WI38 (cell line): ENCODE data around the gene MEGF11.
A peak's percentile ranks its signal among the peaks of the same experiment; 100 is the strongest.

Source experiments
- H3K4me3 ChIP-seq: 2 replicates; pipeline ENCODE4 v1.5.1; 2011; ENCODE audit warnings: low read depth, mild to moderate bottlenecking, control low read depth, low read length
- TF ChIP-seq, protein P1 (sequence below): IDR thresholded peaks from 2 replicates; pipeline ENCODE4 v1.5.1; 2012; ENCODE audit warnings: low read depth, mild to moderate bottlenecking, control low read depth, low read length

The MEGF11 gene

DNA sequence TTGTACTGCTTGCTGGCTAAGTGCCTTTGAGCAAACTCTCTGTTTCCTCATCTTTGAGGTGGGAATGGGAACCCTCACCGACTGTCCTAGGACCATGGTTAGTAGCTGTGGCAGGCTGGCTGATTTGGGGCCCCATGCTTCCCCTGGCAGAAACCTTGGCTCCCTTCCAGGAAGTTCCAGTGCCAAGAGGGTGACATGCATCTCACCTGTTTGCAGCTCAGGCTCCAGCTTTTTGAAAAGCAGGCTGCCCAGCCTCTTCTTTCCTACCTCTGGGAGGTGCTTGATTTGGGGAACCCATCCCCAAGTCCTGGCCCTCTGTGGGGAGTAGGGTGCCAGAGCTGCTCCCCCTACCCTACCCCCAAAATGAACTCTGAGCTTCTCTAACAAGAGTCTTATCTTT lies 333.4 kb downstream of the MEGF11 start:
- TF ChIP-seq, protein P1, sequence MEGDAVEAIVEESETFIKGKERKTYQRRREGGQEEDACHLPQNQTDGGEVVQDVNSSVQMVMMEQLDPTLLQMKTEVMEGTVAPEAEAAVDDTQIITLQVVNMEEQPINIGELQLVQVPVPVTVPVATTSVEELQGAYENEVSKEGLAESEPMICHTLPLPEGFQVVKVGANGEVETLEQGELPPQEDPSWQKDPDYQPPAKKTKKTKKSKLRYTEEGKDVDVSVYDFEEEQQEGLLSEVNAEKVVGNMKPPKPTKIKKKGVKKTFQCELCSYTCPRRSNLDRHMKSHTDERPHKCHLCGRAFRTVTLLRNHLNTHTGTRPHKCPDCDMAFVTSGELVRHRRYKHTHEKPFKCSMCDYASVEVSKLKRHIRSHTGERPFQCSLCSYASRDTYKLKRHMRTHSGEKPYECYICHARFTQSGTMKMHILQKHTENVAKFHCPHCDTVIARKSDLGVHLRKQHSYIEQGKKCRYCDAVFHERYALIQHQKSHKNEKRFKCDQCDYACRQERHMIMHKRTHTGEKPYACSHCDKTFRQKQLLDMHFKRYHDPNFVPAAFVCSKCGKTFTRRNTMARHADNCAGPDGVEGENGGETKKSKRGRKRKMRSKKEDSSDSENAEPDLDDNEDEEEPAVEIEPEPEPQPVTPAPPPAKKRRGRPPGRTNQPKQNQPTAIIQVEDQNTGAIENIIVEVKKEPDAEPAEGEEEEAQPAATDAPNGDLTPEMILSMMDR, result no peak
- H3K4me3 ChIP-seq, result no peak overlapping the region

DNA sequence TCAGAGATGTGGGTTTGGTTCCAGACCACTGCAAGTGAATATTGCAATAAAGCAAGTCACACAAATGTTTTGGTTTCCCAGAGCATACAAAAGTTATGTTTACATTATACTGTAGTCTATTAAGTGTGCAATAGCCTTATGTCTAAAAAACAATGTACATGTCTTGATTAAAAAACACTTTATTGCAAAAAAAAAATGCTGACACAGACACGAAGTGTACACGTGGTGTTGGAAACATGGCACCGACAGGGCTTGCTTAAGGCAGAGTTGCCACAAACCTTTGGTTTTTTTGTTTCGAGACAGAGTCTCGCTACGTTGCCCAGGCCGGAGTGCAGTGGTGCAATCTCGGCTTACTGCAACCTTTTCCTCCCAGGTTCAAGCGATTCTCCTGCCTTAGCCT lies 334.2 kb downstream of the MEGF11 start:
- TF ChIP-seq, protein P1, result no peak
- H3K4me3 ChIP-seq, result no peak overlapping the region

DNA sequence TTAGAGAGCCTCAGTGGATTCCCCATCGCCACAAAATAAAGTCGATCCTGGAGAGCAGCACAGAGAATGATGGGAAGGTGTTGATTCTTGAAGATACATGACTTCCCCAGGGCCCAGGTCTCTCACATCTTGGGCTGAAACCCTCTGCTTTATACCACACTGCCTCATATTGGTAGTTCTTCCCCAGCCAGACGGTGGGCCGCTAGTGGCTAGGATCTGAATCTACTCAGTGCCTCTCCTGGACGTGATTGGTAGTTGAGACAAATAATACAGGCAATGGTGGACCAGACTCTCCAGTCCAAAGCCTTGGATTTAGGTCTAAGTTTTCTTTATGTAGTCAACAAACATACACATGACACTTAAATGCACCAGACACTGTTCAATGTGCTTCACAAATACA lies 334.6 kb downstream of the MEGF11 start:
- TF ChIP-seq, protein P1, result no peak
- no peak overlapping the region for H3K4me3 ChIP-seq

DNA sequence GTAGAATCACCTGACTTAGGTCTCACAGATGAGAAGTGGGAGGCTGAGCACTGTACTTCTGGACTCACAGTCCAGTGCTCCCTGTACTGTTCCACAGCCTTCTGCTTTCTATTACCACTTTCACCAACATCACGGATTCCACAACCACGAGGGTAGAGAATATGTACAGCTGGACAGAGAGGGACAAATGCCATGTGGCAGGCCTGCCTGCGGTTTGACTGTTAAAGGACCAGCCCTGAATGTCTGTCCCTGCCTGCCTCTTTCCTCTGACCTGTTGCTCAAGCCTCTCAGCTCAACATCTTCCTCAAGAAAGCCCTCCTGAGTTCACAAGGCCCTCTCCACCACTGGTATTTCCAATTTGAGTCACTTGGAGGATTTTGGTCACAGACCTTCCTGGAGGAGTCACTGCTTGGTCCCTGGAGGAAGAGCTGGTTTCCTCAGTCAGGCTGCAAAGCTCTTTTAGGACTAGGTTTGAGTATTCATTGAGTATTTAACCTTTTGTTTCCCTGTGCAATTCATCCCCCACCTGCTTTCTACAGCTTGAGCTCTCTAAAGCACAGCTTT lies 335.1 kb downstream of the MEGF11 start:
- no peak overlapping the region for H3K4me3 ChIP-seq
- TF ChIP-seq, protein P1, result no peak

DNA sequence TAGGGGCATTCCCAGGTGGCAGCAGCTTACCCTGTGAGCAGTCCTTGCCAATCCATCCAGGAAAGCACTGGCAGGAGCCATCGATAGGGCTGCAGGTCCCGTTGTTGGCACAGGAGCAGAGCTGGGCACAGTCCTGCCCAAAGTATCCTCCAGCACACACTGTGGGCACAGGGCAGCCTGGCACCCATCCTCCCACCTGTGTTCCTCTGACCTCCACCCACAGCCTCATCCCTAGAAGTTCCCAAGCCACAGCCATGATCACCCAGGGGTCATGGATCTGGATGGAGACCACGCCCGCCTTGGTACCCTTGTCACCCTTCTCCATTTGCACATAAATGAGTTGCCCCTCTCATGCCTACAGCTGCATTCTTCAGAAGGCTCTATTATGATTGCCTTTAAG lies 335.6 kb downstream of the MEGF11 start:
- H3K4me3 ChIP-seq, result no peak overlapping the region
- TF ChIP-seq, protein P1, result no peak

DNA sequence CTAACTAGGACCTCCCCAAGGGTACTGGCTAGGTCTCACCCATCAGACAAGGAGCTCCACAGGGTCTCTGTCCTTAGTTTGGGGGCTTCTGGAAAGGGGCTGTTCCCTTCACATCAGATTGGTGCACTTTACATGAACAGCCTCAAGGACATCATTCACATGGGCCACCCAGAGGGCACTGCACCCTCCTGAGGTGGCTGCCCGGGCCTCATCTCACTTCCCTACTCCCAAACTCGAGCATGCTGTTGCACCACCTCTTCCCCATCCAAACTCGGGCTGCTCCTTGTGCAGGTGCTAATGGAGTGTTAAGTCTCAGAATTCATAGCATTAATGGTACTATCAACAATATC lies 336.2 kb downstream of the MEGF11 start:
- TF ChIP-seq, protein P1, result no peak
- H3K4me3 ChIP-seq, result no peak overlapping the region

DNA sequence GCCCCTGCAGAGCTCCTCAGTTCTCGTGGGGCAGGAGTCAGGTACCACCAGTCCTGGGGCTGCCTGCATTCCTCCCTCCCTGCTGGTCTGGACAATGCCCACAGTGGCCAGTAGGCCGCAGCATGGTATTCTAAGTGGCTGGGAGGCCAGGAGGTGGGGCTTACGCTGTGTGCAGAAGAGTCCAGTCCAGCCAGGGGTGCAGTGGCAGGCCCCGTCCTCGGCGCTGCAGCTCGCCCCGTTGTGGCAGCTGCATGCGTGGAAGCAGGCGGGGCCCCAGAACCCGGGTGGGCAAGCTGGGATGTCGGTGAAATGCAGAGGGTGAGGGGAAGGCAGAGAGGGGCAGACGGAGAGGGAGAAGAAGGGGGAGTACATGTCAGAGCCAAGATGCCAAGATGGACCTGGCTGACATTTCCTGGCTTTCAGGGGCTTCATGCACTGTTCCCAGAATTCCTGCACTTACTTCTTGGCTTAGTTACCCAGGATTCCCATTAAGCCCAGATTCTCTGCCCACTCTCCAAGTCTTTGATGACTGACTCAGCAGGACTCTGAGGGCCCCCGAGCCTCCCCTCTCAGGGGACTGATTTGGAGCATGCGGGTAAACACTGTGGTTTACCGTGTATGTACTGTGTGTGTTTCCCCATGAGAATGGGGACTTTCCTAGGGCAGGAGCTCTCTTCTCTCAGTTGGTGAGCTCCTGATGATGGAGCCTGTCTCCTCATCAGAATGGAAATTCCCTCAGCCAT lies 336.7 kb downstream of the MEGF11 start:
- H3K4me3 ChIP-seq, result no peak overlapping the region
- TF ChIP-seq, protein P1, result peak; percentile 52
